Measurements from ENCODE around the gene GPHA2.
A peak's percentile ranks its signal among the peaks of the same experiment; 100 is the strongest.
"Not testable (repeated sequence)": the region's sequence is repeated elsewhere in the genome, so short reads cannot be mapped to it uniquely, and the experiment has no call there.

The GPHA2 gene

GRCh38 chr11:64935359-64936081 is at the start of gene GPHA2:
Gene GPHA2, minus strand, starts transcription at chr11:64935893. Its CDS starts 433 bp downstream, at chr11:64935460.
- no peak for DNase-seq (ENCODE audit: low read depth in 2 of 2, low spot score in 1 of 2)

GRCh38 chr11:64983339-64983738 is 47.6 kb upstream of the GPHA2 start:
- DNase-seq (ENCODE audit: low read depth in 2 of 2, low spot score in 1 of 2): not testable (repeated sequence)

DNA sequence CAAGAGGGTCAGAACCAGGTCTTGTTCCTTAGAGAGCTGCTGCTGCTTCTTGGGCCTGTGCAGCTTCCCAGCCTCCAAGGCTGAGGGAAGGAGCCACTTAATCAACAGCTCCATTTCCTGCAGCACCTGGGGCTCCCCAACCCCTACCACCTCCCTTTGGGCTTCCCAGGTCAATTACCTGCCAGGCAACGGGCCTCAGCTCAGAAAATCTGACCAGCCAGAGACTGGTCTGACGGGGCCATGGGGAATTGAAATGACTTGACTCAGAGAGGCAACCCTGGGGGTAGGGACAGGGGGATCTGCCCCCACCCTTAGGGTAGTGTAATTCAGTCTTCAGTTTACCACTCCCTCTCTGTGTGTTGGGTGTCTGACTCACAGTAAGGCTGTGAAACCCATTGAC is 41.0 kb upstream of the GPHA2 start:
- no peak for DNase-seq (ENCODE audit: low read depth in 2 of 2, low spot score in 1 of 2)

GRCh38 chr11:64974124-64974523 is 38.4 kb upstream of the GPHA2 start:
- DNase-seq (ENCODE audit: low read depth in 2 of 2, low spot score in 1 of 2): no peak

DNA sequence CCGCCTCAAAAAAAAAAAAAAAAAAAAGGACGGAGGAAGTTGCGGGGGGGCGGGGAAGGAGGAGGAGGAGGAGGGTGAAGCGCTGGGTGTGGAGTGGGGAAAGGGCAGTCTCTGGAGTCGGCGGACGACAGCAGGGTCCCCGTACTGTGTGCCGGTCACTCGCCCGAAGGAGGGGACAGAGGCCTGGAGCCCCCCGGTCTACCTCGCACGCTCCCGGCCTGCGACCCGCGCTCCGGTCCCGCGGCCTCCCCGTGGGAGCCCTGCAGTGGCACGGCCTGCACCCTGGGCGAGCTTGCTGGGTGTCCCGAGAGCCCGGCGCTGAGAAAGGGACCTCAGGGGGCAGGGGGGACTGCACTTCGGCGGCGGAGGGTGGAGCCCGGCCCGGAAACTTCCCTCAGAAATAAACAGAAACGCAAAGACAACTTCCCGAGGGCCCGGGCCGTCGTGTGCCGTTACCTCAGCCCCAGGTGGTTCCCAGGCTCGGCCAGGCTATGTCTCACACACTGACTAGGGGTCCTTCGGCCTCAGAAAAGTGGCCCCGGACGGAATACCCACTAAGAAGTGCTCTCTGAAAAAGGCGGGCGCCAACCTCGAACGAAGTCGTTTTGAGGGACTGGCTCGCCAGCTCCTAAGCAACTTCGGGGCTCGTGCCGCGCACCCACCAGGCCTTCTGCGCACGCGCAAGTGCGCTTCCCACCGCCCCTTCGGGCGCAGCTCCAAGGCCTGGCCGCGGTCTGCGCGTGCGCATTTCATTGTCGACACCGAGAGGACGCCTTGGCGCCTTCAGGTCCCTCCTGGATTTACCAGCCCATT is 35.9 kb upstream of the GPHA2 start, which contains the start of gene MAJIN:
MAJIN (minus strand) TSS at position 688 of the 813 bp plus-strand sequence. CDS start 12,703 bp downstream, outside the sequence.
- peak; percentile 72 to 74 for DNase-seq (ENCODE audit: low read depth in 2 of 2, low spot score in 1 of 2)

DNA sequence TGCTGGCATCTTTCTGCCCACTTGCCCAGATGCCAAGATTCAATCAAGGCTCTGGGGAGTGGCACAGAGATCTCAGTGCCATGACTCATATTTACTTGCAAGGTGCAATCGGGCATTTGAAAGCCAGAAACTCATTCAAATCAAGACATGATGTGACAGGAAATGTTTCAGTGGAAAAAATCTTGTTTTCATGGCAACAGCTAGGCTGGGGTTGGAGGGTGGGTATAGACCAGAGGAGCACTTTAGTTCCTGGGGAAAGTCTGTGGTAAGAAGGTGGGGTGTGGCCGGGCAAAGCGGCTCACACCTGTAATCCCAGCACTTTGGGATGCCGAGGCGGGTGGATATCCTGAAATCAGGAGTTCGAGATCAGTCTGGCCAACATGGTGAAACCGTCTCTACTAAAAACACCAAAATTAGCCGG is 35.0 kb upstream of the GPHA2 start:
- no peak for DNase-seq (ENCODE audit: low read depth in 2 of 2, low spot score in 1 of 2)

GRCh38 chr11:64969209-64969608 is 33.5 kb upstream of the GPHA2 start:
- DNase-seq (ENCODE audit: low read depth in 2 of 2, low spot score in 1 of 2): no peak

DNA sequence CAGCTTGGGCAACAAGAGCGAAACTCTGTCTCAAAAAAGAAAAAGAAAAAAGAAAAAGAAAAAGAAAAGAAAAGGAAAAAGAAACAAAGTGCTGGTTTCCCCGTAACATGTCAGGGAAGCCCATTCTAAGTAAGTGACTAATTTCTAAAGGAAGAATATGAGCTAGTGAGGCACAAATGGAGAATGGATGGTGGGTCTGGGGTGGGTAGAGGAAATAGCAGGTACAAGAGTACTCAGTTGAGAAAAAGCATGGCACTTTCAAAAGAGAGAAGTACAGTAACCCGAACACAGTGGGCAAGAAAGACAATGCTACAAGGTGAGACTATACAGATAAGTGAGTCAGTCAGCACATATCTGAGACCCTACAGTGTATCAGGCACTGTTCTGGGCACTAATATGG is 31.7 kb upstream of the GPHA2 start:
- DNase-seq (ENCODE audit: low read depth in 2 of 2, low spot score in 1 of 2): no peak

DNA sequence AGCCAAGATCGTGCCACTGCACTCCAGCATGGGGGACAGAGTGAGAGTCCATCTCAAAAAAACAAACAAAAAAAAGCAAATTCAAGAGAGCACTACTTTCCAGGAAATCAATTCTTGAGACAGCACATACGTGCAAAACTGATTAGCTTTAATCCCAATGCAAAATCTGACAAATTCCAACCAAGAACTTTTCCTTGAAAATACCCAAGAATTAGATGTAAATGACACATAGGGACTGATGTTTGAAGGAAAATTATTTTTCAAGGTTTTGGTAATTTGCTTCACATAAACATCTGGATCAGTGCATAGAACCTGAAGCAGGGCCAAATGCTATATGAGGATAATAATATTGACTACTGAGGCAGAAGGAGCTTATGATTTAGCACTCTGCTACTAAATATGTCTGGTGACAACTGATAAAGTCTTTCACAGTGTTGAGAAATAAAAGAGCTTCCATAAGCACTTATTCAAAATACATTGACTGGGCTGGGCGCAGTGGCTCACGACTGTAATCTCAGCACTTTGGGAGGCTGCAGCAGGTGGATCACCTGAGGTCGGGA is 27.5 kb upstream of the GPHA2 start:
- DNase-seq (ENCODE audit: low read depth in 2 of 2, low spot score in 1 of 2): no peak

GRCh38 chr11:64960719-64961118 is 25.0 kb upstream of the GPHA2 start:
- DNase-seq (ENCODE audit: low read depth in 2 of 2, low spot score in 1 of 2): no peak

GRCh38 chr11:64959498-64959897 is 23.8 kb upstream of the GPHA2 start:
- no peak for DNase-seq (ENCODE audit: low read depth in 2 of 2, low spot score in 1 of 2)

DNA sequence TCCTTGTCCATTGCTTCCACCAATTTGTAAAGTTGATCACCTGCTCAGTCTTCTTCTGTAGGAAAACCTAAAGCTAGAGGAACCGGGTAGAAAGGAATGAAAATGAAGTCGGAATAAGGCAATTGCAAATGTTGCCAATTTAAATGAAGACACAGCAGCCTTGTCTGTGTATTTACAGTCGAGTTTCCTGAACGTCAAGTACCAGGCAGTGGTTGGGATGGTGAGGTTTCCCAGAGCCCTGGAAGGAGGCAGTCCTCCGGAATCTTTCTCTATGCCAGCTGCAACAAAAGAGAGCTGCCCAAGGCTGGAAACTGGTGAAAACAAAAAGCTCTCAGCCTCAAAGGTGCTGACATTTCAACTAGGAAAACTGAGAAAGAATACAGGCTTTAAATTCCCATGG is 18.5 kb upstream of the GPHA2 start:
- no peak for DNase-seq (ENCODE audit: low read depth in 2 of 2, low spot score in 1 of 2)

DNA sequence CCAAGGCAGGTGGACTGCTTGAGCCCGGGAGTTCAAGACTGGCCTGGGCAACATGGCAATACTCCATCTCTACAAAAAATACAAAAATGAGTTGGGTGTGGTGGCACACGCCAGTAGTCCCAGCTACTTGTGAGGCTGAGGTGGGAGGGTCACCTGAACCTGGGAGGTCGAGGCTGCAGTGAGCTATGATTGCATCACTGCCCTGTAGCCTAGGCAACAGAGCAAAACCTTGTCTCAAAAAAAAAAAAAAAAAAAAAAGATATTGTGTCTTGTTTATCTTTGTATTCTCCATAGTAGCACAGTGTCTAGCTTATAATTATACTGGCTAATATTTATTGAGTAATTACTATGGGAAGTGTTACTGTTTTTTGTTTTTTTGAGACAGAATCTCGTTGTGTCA is 15.8 kb upstream of the GPHA2 start:
- DNase-seq (ENCODE audit: low read depth in 2 of 2, low spot score in 1 of 2): no peak

- DNase-seq (ENCODE audit: low read depth in 2 of 2, low spot score in 1 of 2): no peak
Measured at GRCh38 chr11:64947208-64947814, 11.6 kb upstream of the GPHA2 start.

DNA sequence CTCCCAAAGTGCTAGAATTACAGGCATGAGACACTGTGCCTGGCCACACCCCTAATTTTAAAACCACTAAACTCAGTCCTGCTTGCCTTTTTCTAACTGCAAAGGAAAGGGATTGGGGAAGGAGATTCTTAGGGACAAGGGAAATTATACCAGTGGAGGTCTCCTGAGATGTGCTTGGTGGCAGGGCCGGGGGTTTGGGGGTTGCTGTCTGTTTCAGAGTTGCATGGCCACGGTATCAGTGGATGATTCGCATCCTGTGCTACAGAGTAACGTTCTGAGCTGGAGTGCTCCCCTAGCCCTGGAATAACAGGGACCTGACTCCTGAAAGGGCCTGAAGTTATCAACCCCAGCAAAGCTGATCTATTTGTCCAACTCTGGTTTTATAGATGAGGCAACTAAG is 846 bp upstream of the GPHA2 start:
- DNase-seq (ENCODE audit: low read depth in 2 of 2, low spot score in 1 of 2): no peak

DNA sequence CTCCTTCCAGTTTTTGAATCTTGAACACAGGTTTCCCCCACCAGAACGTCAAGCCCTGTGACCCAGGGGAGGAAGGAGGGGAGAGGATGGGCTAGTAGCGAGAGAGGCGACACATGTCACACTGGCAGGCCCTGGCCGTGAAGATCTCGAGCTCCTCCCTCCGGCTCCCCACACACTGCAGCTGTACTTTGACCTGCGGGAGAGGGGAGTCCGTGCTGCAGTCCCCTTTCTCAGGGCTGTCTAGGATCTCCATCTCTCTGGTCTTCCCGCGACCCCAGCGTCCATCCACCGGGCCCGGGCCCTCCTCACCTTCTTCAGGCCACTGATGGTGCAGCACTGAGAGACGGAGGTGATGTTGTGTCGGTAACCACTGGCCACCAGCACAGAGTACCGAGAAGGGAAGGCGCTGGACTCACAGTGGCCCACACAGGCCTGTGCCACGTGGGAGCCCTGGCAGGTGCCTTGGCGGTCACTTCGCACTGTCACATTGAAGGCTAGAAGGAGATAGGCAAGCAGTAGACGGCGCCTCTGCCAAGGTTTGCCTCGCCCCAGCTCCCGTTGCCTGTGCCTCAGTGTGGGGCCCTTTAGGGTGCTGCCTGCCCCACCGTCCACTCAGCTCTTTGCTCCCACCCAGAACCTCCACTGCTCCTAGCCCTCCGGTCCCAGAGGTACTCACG is 873 bp downstream of the GPHA2 start:
- DNase-seq (ENCODE audit: low read depth in 2 of 2, low spot score in 1 of 2): no peak

- no peak for DNase-seq (ENCODE audit: low read depth in 2 of 2, low spot score in 1 of 2)
Measured at GRCh38 chr11:64933935-64934681, 1.6 kb downstream of the GPHA2 start.

- DNase-seq (ENCODE audit: low read depth in 2 of 2, low spot score in 1 of 2): no peak
Measured at GRCh38 chr11:64933213-64933934, 2.3 kb downstream of the GPHA2 start.

DNA sequence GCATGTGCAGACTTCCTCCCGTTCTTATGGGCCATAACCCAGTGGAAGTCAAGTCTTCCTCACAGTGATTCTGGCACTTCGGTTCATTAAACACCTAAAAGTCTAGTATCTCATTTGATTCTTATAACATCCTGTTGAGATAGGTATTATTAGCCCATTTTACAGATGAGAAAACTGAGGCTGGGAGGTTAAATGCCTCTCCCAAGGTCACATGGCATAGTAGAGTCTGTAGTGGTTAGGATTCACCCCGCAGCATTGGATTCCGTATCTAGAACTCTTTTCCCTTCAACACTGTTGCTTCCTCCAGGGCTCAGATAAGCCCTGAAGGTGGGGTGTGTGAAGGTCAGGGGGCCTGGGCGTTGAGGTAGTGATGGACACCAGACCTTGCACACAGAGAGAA is 3.4 kb downstream of the GPHA2 start:
- no peak for DNase-seq (ENCODE audit: low read depth in 2 of 2, low spot score in 1 of 2)

DNA sequence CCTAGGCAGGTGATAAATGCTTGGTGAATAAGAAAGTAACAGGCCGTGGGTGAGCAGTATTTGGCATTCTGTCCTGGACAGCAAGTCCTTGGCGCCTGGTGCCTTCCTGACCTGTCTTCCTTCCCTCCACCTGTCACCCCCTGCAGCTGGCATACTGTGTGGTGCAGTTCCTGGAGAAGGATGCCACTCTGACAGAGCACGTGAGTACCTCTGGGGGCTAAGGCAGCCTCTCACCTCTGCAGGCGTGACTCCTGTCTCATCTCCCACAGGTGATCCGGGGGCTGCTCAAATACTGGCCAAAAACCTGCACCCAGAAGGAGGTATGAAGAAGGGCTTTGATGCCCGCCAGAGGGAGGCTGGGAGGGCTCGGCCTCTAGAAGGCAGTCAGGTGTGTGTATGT is 4.4 kb downstream of the GPHA2 start:
- no peak for DNase-seq (ENCODE audit: low read depth in 2 of 2, low spot score in 1 of 2)
